Ovary (tissue), 9 donors: ENCODE data around the gene HDAC9. TPM values are rescaled to one million over a fixed set of nuclear protein-coding genes. Genes with fewer than 3 reads are reported as not detected.

ENCODE experiments used
- DNase-seq, 5 donors: peaks; one replicate each; pipeline ENCODE4 v3.0.0-alpha.2; 2019 to 2020
- H3K27ac ChIP-seq, 2 donors: fragments of 200-600 bp; one replicate each; pipeline versions ENCODE4 v1.5.1 to v1.8.0; 2019 to 2022
- H3K27me3 ChIP-seq: fragments of 200-600 bp; one replicate; pipeline ENCODE4 v1.8.0; 2022
- H3K36me3 ChIP-seq: fragments of 200-600 bp; sonication (generic); one replicate; pipeline ENCODE4 v1.5.1; 2019
- H3K4me1 ChIP-seq: one replicate; pipeline ENCODE4 v1.8.1; 2013; ENCODE audit warnings: mild to moderate bottlenecking, moderate library complexity; ENCODE audit not compliant: insufficient read depth
- H3K4me3 ChIP-seq: fragments of 200-600 bp; sonication (generic); one replicate; pipeline ENCODE4 v1.5.1; 2017
- H3K9me3 ChIP-seq, 2 donors: fragments of 200-600 bp in 1 of 2; sonication (generic) in 1 of 2; one replicate each; pipeline versions ENCODE4 v1.5.1 to v1.8.1; 2013 to 2019; ENCODE audit warnings: mild to moderate bottlenecking in 1 of 2, moderate library complexity in 1 of 2
- CTCF ChIP-seq, 3 donors: fragments of 450-650 bp in 2 of 3; fragments of 200-600 bp in 1 of 3; IDR thresholded peaks; one replicate each; pipeline versions ENCODE4 v1.5.1 to v1.8.0; 2016 to 2022; ENCODE audit warnings: antibody characterized with exemption in 3 of 3, mild to moderate bottlenecking in 1 of 3
- EP300 ChIP-seq: sonication (generic); formaldehyde crosslinking; IDR thresholded peaks from one replicate; pipeline ENCODE4 v1.6.1; 2017; ENCODE audit warnings: antibody characterized with exemption
- POLR2A ChIP-seq: fragments of 450-650 bp; IDR thresholded peaks from one replicate; pipeline ENCODE4 v1.6.1; 2017; ENCODE audit warnings: antibody characterized with exemption, mild to moderate bottlenecking, moderate library complexity
- WGBS, 3 donors: extraction: QIAGEN DNeasy Blood & Tissue Kit in 1 of 3; methylation state at CpG; one replicate each; pipeline versions ENCODE4 v1.1.5 to v1.1.7; 2013 to 2017; 5-methylcytosine and 5-hydroxymethylcytosine counted together
- intact Hi-C, 4 donors: fragments of 100-400 bp; cut with DNase I; formaldehyde crosslinking; loops; one replicate each; pipeline versions ENCODE4 v1.11.0 to v1.15.1; 2022 to 2023
- polyA plus RNA-seq, 2 donors: library from polyadenylated mRNA; stranded (reverse); fragments of 200-250 nt in 1 of 2; fragments of 350-450 nt in 1 of 2; fragmentation: Illumina TruSeq in 1 of 2; extraction: RNeasy Lipid Tissue Mini Kit (QIAGEN cat#74804) in 1 of 2; gene quantifications; one replicate each; pipeline ENCODE4 v1.2.3, GENCODE V29; 2013 to 2014
- total RNA-seq, 7 donors: library from RNA; depleted of rRNA in 2 of 7; stranded (reverse); fragments of >200 nt in 2 of 7; fragmentation: NEBNext Ultra II Directional in 3 of 7; extraction: Animal tissue kit (Norgen Biotek cat#: 25700) in 3 of 7; gene quantifications; one replicate each; pipeline versions ENCODE4 v1.1.0 to v1.2.4, GENCODE V29; 2016 to 2023
- donor health status: DM: no; HTN: no; CAD: no; lungs with moderate emphysema.
- donor health status: DM: no; HTN: no; CAD: no.
- donor health status: Bipolar disorder and iron deficiency.
- donor health status: DM: yes; HTN: yes; CAD: no.
- donor health status: DM: no; HTN: no; CAD: no.
- donor health status: DM: yes; HTN: yes; CAD: no.

HDAC9 gene
- total and polyA plus RNA-seq, 9 donors: 1.7 to 22.3 (median 6.0) TPM

GRCh38 chr7:18995270-18995671 is 499.7 kb downstream of the HDAC9 start:
- intact Hi-C loops: no loop called here
- H3K4me1 ChIP-seq: no peaks in the 10 kb centered on the region
- H3K27ac ChIP-seq: no peak overlapping the region
- H3K36me3 ChIP-seq: no peaks in the 10 kb centered on the region
- WGBS, 3 donors: 26 to 72% (median 27%) methylated on average over 3 of the region's 3 CpGs
- TF ChIP-seq CTCF (IDR thresholded peaks at IDR 0.05) (no peak), POLR2A (no peak), EP300 (no peak)
- H3K9me3 ChIP-seq: no peaks in the 10 kb centered on the region
- H3K27me3 ChIP-seq: no peaks in the 10 kb centered on the region
- no peak overlapping the region for H3K4me3 ChIP-seq
- no peak for DNase-seq

GRCh38 chr7:18995811-18996426 is 500.4 kb downstream of the HDAC9 start:
- Histone ChIP-seq H3K9me3 (no peaks in the 10 kb centered on the region), H3K36me3 (no peaks in the 10 kb centered on the region), H3K27me3 (no peaks in the 10 kb centered on the region), H3K4me3 (no peak overlapping the region), H3K27ac (no peak overlapping the region), H3K4me1 (no peaks in the 10 kb centered on the region)
- TF ChIP-seq CTCF (IDR thresholded peaks at IDR 0.05) (no peak), EP300 (no peak), POLR2A (no peak)
- intact Hi-C loops: no loop called here
- DNase-seq: no peak
- 27 to 56% (median 42%) methylated on average over 5 of the region's 5 CpGs for WGBS, 3 donors

- Histone ChIP-seq H3K4me1 (no peaks in the 10 kb centered on the region), H3K27me3 (no peaks in the 10 kb centered on the region), H3K36me3 (no peaks in the 10 kb centered on the region), H3K27ac (no peak overlapping the region), H3K4me3 (no peak overlapping the region), H3K9me3 (no peaks in the 10 kb centered on the region)
- intact Hi-C loops: no loop called here
- DNase-seq: no peak
- WGBS, 3 donors: 91 to 96% (median 94%) methylated on average over 2 of the region's 2 CpGs
- TF ChIP-seq EP300 (no peak), POLR2A (no peak), CTCF (IDR thresholded peaks at IDR 0.05) (no peak)
Measured at GRCh38 chr7:18996583-18996982, 501.0 kb downstream of the HDAC9 start.

GRCh38 chr7:18997477-18998150 is 502.1 kb downstream of the HDAC9 start:
- intact Hi-C loops: no loop called here
- no peak for DNase-seq
- H3K4me3 ChIP-seq: no peak overlapping the region
- no peaks in the 10 kb centered on the region for H3K4me1 ChIP-seq
- H3K36me3 ChIP-seq: no peaks in the 10 kb centered on the region
- H3K9me3 ChIP-seq: no peaks in the 10 kb centered on the region
- no peaks in the 10 kb centered on the region for H3K27me3 ChIP-seq
- 95 to 98% (median 97%) methylated on average over 1 of the region's 1 CpG for WGBS, 3 donors
- no peak for TF ChIP-seq CTCF (IDR thresholded peaks at IDR 0.05)
- TF ChIP-seq POLR2A: no peak
- no peak for TF ChIP-seq EP300
- H3K27ac ChIP-seq: no peak overlapping the region
